Kasumi-1 (cell line): ENCODE measurements around the gene RAB11FIP4.

Experiments used
- DNase-seq, 2 experiments: peaks; one replicate each; lab custom pipeline; 2025; lab: John Stamatoyannopoulos, UW

Gene RAB11FIP4

GRCh38 chr17:31544186-31544585 is 152.7 kb downstream of the RAB11FIP4 start:
- DNase-seq, result no peak

DNA sequence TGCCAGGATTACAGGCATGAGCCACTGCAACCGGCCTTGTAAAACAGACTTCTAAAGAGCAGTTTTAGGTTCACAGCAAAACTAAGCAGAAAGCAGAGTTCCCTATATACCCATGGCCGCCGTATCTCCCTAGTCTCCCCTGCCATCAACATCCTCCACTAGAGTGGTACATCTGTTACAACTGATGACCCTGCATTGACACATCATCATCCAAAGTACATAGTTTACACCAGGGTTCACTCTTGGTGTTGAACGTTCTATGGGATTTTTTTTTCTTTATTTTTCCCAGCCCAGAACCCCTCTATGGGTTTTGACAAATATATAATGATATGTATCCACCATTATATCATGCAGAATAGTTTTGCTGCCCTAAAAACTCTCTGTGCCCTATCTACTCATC is 155.2 kb downstream of the RAB11FIP4 start:
- no peak for DNase-seq

DNA sequence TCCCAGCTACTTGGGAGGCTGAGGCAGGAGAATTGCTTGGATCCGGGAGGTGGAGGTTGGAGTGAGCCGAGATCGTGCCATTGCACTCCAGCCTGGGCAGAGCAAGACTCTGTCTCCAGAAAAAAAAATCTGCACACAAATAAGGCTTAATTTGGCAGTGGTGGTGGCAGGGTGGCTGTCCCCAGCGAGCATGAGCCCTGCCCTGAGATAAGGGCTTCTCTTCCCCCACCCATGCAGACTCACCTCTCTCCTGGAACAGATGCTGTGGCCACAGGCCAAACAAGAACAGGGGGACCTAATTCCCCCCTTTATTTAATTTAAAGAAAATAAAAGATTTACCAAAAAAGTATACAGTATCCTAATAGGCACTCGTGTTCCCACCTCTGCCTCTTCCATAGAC is 157.2 kb downstream of the RAB11FIP4 start:
- no peak for DNase-seq

- peak in 1 of 2 experiments; percentile 32 for DNase-seq
Measured at GRCh38 chr17:31549121-31549524, 157.6 kb downstream of the RAB11FIP4 start.

- DNase-seq, result peak; percentile 82 to 83
Measured at GRCh38 chr17:31549525-31550388, 158.3 kb downstream of the RAB11FIP4 start.

DNA sequence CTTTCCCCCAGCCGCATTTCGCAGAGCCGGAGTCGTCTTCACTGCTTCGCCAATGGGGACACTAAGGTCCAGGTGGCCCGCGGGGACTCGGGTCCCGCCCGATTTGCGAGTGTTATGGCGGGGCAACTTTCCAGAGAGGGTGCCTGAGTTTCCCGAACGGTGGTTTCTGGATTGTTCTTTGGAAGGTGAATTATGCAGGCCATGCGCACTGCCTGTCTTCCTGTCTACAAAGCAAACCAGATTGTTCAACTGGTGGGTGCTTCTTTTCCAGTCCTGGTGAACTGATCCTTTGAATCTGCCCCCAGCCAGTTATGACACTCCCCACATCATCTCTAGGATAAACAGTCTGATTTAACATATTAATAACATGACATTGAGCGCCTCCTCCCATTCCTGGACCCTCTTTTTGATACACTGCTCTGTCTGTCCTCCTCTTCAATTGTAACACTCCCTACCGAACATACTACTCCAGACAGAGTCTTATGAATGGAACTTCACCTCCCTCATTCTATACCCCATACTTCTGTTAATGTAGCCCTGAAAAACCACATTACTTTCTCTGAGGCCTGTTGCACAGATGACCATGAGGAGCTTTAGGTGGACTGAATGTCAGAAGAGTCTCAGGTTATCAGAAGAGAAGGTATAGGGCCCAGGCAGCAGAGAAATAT is 159.0 kb downstream of the RAB11FIP4 start:
- DNase-seq, result peak; percentile 31 to 44

DNA sequence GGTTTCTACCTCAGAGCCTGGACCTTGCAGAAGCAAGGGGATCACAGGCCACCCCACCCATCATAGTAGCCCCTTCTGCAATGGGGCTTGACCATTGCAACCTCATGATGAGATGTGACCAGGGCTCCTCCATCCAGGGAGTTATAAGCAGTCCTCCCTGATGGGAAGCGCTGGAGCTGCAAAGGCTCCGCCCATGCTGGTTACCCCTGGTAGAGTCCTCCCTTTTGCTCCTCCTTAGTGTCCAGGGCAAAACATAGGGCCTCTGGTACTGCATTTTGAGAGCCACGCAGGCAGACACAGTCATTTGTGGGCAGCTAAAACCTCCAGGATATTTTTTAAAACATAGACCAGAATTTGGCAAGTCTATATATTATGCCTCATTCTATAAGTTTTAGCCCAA is 161.1 kb downstream of the RAB11FIP4 start:
- DNase-seq, result no peak

GRCh38 chr17:31553506-31553905 is 162.0 kb downstream of the RAB11FIP4 start:
- no peak for DNase-seq

- DNase-seq, result no peak
Measured at GRCh38 chr17:31554930-31555329, 163.5 kb downstream of the RAB11FIP4 start.

GRCh38 chr17:31556969-31557645 is 165.6 kb downstream of the RAB11FIP4 start:
- no peak for DNase-seq

- DNase-seq, result peak; percentile 68 to 69
Measured at GRCh38 chr17:31558748-31559583, 167.5 kb downstream of the RAB11FIP4 start.

- DNase-seq, result no peak
Measured at GRCh38 chr17:31559584-31560501, 168.4 kb downstream of the RAB11FIP4 start.

DNA sequence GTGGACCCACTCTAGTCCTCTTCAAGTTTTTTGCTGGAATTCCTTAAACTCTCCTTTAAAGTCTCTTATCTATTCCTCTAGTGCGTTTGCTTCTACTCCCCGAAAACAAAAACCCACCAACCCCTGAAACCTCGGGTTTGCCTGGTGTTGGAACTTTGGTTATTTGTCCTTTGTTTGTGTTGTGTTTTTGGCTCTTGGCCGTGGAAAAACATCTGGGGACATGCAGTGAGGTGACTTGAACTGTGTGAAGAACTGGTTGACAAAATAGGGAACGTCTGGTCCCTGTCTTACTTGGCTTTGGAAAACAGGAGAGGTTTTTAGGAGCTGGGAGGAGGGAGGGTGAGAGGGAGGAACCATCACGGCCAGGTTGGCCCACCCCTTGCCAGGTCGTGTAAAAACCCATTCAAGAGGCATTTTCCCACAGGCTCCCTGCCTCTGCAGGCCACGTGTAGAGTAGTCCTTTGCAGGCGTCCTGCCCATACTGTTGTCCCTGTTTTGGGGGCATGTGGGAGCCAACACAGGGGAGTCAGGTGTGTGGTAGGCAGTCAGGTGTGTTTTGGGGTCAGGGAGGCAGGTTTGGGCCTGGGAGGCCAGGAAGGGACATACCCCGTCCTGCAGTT is 169.3 kb downstream of the RAB11FIP4 start:
- no peak for DNase-seq

DNA sequence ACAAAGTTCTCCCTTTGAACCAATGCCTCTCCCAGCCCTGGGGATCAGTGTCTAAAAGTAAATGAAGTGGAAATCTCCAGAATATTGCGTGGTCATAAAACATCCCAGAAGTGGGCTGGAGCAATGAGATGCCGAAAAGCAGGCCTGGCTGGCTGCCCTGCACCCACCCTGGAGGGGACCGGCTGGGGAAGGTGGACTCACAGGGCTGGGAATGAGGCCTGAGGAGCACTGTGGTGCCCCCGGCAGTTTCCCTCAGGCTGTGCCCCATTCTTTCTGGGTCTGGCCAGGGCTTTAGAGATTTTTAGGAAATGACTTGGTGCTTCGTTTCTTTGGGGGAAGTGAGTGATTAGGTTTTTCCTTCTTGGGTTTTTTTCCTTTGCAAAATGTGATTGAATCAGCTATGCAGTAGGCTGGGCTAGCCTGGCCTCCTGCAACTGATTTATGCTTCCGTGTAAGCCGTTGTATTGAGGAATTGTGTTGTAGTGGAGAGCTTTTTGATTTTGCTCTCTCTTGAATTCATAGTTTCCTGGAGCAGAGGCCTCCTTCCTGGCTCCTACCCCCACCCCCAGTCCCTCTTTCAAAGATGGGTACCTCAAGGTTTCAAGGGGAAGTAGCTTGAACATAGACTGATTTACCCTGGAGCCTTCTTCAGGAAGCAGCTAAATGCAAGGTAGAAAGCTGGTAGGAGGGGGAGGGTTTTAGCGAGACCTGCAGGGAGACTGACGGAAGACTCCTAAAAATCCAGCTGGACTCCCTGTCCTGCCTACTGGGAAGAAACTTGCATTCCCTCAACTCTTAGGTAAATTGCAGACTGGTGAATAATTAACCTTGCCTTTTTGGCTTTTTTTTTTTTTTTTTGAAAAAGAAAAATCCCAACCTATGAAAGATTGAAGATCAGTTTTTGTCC is 170.2 kb downstream of the RAB11FIP4 start:
- DNase-seq, result peak; percentile 43 to 52

- no peak for DNase-seq
Measured at GRCh38 chr17:31562376-31562840, 170.9 kb downstream of the RAB11FIP4 start.

GRCh38 chr17:31564291-31564690 is 172.8 kb downstream of the RAB11FIP4 start:
- DNase-seq, result no peak

DNA sequence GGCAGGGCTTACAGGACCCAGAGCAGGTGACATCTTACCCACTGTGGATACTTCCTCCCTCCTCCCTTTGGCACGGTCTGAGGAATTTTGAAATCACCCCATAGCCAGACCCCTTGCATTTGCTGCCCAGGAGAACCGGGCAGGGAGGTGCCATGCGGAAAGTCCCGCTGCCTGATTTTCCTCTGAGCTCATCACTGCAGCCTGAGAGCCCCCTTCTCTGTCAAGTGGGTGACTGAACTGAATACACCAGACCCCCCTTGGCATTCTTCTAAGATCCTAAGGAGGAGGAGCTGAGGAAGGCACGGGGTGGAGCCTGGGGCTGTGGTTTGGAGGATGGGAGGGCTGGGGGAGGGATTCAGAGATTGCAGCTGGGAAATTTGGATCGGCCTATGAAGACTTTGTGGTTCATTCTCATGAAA is 173.4 kb downstream of the RAB11FIP4 start:
- DNase-seq, result peak; percentile 24 to 49

DNA sequence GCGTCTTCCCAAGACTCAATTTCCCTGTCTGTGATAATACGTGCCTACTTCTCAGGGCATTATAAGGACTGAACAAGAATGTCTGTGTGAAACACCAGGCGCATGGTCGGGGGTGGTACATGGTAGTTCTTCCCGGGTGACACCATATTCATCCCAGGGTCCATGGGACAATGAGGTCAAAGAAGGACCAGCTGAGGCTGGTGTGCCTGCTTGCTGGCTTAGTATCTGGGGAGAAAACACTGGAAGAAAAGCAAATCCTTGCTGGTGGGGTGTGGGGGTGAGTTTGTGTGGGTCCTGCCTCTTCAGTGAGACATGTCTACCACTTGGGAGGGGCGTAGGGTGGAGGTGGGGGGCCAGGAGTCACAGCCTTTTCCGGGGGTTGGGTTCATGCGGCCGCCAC is 174.2 kb downstream of the RAB11FIP4 start:
- DNase-seq, result no peak
